Activated CD4-positive, alpha-beta T cell treated with anti-CD3 and anti-CD28 coated beads, Interleukin-2, amount 50 U/mL, for 24 hours (primary cell): ENCODE results near the gene SRSF4.

Source experiments
- DNase-seq, 2 donors: peaks; one replicate each; pipeline ENCODE4 v3.0.0-alpha.2; 2020; ENCODE audit warnings: low read depth in 1 of 2, low spot score in 1 of 2

The SRSF4 gene

DNA sequence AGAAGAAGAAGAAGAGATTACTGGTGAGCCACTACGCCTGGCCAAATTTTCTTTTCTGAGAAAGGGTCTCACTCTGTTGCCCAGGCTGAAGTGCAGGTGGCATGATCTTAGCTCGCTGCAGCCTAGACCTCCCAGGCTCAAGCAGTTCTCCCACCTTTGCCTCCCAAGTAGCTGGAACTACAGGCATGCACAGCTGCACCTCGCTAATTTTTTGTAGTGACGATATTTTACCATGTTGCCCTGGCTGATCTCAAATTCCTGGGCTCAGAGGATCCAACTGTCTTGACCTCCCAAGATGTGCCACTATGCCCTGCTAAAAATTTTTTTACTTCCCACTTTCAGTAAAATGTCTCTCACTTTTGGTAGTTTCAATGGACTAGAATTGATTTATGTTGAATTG, 82.4 kb downstream of the SRSF4 start:
- no peak for DNase-seq
